Activated CD8-positive, alpha-beta memory T cell treated with anti-CD3 and anti-CD28 coated beads for 48 hours (primary cell): ENCODE measurements around the gene TRIM27.
"Not testable (repeated sequence)": the region's sequence is repeated elsewhere in the genome, so short reads cannot be mapped to it uniquely, and the experiment has no call there.

Experiments
- DNase-seq, 3 experiments: peaks; one replicate each; pipeline ENCODE4 v3.0.0-alpha.2; 2020; ENCODE audit warnings: low read depth in 2 of 3, low spot score in 2 of 3

The TRIM27 gene

GRCh38 chr6:28866205-28867085 is 57.3 kb downstream of the TRIM27 start:
- peak; percentile 52 to 73 (median 52) for DNase-seq

GRCh38 chr6:28865401-28866204 is 58.2 kb downstream of the TRIM27 start:
- peak in 1 of 3 experiments; percentile 36 for DNase-seq

GRCh38 chr6:28864326-28864923 is 59.4 kb downstream of the TRIM27 start:
- no peak for DNase-seq

- peak; percentile 61 to 96 (median 89) for DNase-seq
Observed at GRCh38 chr6:28863604-28864325, 60.0 kb downstream of the TRIM27 start.

- DNase-seq: no peak
Observed at GRCh38 chr6:28862077-28862476, 61.7 kb downstream of the TRIM27 start.

- DNase-seq: no peak
Observed at GRCh38 chr6:28861339-28861738, 62.4 kb downstream of the TRIM27 start.

- no peak for DNase-seq
Observed at GRCh38 chr6:28860581-28860980, 63.2 kb downstream of the TRIM27 start.

- DNase-seq: no peak
Observed at GRCh38 chr6:28858963-28859362, 64.8 kb downstream of the TRIM27 start.

- DNase-seq: no peak
Observed at GRCh38 chr6:28856620-28857005, 67.2 kb downstream of the TRIM27 start.

- DNase-seq: not testable (repeated sequence)
Observed at GRCh38 chr6:28854405-28854804, 69.4 kb downstream of the TRIM27 start.
